Adrenal gland (tissue), 12 donors: ENCODE data around the gene UBE2Q2. TPM values are rescaled to one million over a fixed set of nuclear protein-coding genes. Genes with fewer than 3 reads are reported as not detected.

ENCODE experiments used
- DNase-seq, 7 donors: peaks; one replicate each; pipeline ENCODE4 v3.0.0-alpha.2; 2019 to 2020
- H3K27ac ChIP-seq, 5 donors: fragments of 200-600 bp; sonication (generic) in 4 of 5; 1 replicate in 3 of 5; 2 replicates in 2 of 5; pipeline versions ENCODE4 v1.5.1 to v1.8.0; 2016 to 2020; ENCODE audit warnings: mild to moderate bottlenecking in 1 of 5
- H3K27me3 ChIP-seq: fragments of 200-600 bp; 2 replicates; pipeline ENCODE4 v1.8.0; 2021
- H3K36me3 ChIP-seq, 2 donors: fragments of 200-600 bp; replicated peaks in 1 of 2; 1 replicate in 1 of 2; 2 replicates in 1 of 2; pipeline versions ENCODE4 v1.5.1 to v1.8.0; 2018 to 2022
- H3K4me1 ChIP-seq, 2 donors: fragments of 200-600 bp; replicated peaks in 1 of 2; 1 replicate in 1 of 2; 2 replicates in 1 of 2; pipeline versions ENCODE4 v1.5.1 to v1.8.0; 2018 to 2021
- H3K4me3 ChIP-seq, 4 donors: fragments of 200-600 bp; sonication (generic) in 3 of 4; one replicate each; pipeline ENCODE4 v1.5.1; 2016 to 2018
- H3K9me3 ChIP-seq, 3 donors: fragments of 200-600 bp; sonication (generic) in 1 of 3; replicated peaks in 1 of 3; 1 replicate in 2 of 3; 2 replicates in 1 of 3; pipeline versions ENCODE4 v1.5.1 to v1.8.0; 2016 to 2021
- CTCF ChIP-seq, 6 experiments: fragments of 450-650 bp in 4 of 6; fragments of 200-600 bp in 2 of 6; sonication (generic) in 1 of 6; IDR thresholded peaks; 1 replicate in 5 of 6; 2 replicates in 1 of 6; pipeline versions ENCODE4 v1.5.1 to v1.8.0; 2016 to 2021; ENCODE audit warnings: antibody characterized with exemption in 6 of 6, mild to moderate bottlenecking in 2 of 6, moderate library complexity in 1 of 6
- POLR2A ChIP-seq, 2 donors: fragments of 450-650 bp; IDR thresholded peaks; one replicate each; pipeline ENCODE4 v1.6.1; 2017; ENCODE audit warnings: antibody characterized with exemption in 2 of 2, mild to moderate bottlenecking in 2 of 2, moderate library complexity in 1 of 2
- WGBS, 4 donors: extraction: QIAGEN DNeasy Blood & Tissue Kit in 2 of 4; methylation state at CpG; one replicate each; pipeline versions ENCODE4 v1.1.5 to v1.1.7; 2013 to 2017; 5-methylcytosine and 5-hydroxymethylcytosine counted together
- intact Hi-C, 2 donors: fragments of 100-400 bp; cut with DNase I; formaldehyde crosslinking; loops; one replicate each; pipeline versions ENCODE4 v1.14.1 to v1.15.0; 2022 to 2023
- polyA plus RNA-seq, 3 donors: library from polyadenylated mRNA; stranded (reverse); fragments of 200-250 nt in 2 of 3; fragments of 350-450 nt in 1 of 3; fragmentation: Illumina TruSeq in 1 of 3; extraction: RNeasy Lipid Tissue Mini Kit (QIAGEN cat#74804) in 1 of 3; gene quantifications; one replicate each; pipeline ENCODE4 v1.2.3, GENCODE V29; 2013 to 2014
- total RNA-seq, 9 donors: library from RNA; depleted of rRNA in 4 of 9; stranded (reverse); fragments of >200 nt in 4 of 9; fragments of 120-200 nt in 1 of 9; fragmentation: NEBNext Ultra II Directional in 1 of 9; extraction: Animal tissue kit (Norgen Biotek cat#: 25700) in 1 of 9; gene quantifications; one replicate each; pipeline versions ENCODE4 v1.1.0 to v1.2.4, GENCODE V29; 2013 to 2023
- donor health status: healthy with polysubstance abuse.
- donor health status: Bipolar disorder and iron deficiency.
- donor health status: DM: yes; HTN: yes; CAD: no.
- donor health status: DM: no; HTN: no; CAD: no.
- donor health status: DM: no; HTN: no; CAD: no.
- donor health status: DM: yes; HTN: yes; CAD: no.

UBE2Q2 gene
- total and polyA plus RNA-seq, 12 donors = 18.7 to 76.7 (median 45.2) TPM

GRCh38 chr15:75823860-75824613, 19.2 kb upstream of the UBE2Q2 start:
- WGBS, 4 donors = 66 to 69% (median 67%) methylated on average over 7 of the region's 7 CpGs
- H3K4me3 ChIP-seq = no peak overlapping the region
- no peak overlapping the region for H3K27ac ChIP-seq
- H3K36me3 ChIP-seq = no peaks in the 10 kb centered on the region
- intact Hi-C loops = no loop called here
- TF ChIP-seq POLR2A (IDR thresholded peaks at IDR 0.05) (no peak), CTCF (IDR thresholded peaks at IDR 0.05) (no peak)
- no peaks in the 10 kb centered on the region for H3K27me3 ChIP-seq
- no peaks in the 10 kb centered on the region for H3K4me1 ChIP-seq
- no peaks in the 10 kb centered on the region for H3K9me3 ChIP-seq
- DNase-seq = no peak

- WGBS, 4 donors = 59 to 73% (median 65%) methylated on average over 3 of the region's 3 CpGs
- Histone ChIP-seq H3K36me3 (no peaks in the 10 kb centered on the region), H3K9me3 (no peaks in the 10 kb centered on the region), H3K4me3 (no peak overlapping the region), H3K4me1 (no peaks in the 10 kb centered on the region), H3K27ac (no peak overlapping the region), H3K27me3 (no peaks in the 10 kb centered on the region)
- intact Hi-C loops = no loop called here
- no peak for DNase-seq
- no peak for TF ChIP-seq CTCF (IDR thresholded peaks at IDR 0.05)
- TF ChIP-seq POLR2A (IDR thresholded peaks at IDR 0.05) = no peak
Observed at GRCh38 chr15:75827691-75828090, 15.6 kb upstream of the UBE2Q2 start.

- no peaks in the 10 kb centered on the region for H3K27me3 ChIP-seq
- no peak for DNase-seq
- no peaks in the 10 kb centered on the region for H3K4me1 ChIP-seq
- no peak overlapping the region for H3K27ac ChIP-seq
- no peaks in the 10 kb centered on the region for H3K36me3 ChIP-seq
- intact Hi-C loops = no loop called here
- no peaks in the 10 kb centered on the region for H3K9me3 ChIP-seq
- WGBS, 4 donors = 89 to 93% (median 91%) methylated on average over 9 of the region's 9 CpGs
- no peak overlapping the region for H3K4me3 ChIP-seq
- TF ChIP-seq POLR2A (IDR thresholded peaks at IDR 0.05) (no peak), CTCF (IDR thresholded peaks at IDR 0.05) (no peak)
Observed at GRCh38 chr15:75828429-75828828, 14.8 kb upstream of the UBE2Q2 start.

- no peaks in the 10 kb centered on the region for H3K4me1 ChIP-seq
- no peak overlapping the region for H3K27ac ChIP-seq
- no peak overlapping the region for H3K4me3 ChIP-seq
- no peak for DNase-seq
- no peaks in the 10 kb centered on the region for H3K27me3 ChIP-seq
- 80 to 95% (median 91%) methylated on average over 8 of the region's 8 CpGs for WGBS, 4 donors
- H3K9me3 ChIP-seq = no peaks in the 10 kb centered on the region
- TF ChIP-seq CTCF (IDR thresholded peaks at IDR 0.05) (no peak), POLR2A (IDR thresholded peaks at IDR 0.05) (no peak)
- intact Hi-C loops = no loop called here
- H3K36me3 ChIP-seq = no peaks in the 10 kb centered on the region
Observed at GRCh38 chr15:75830910-75831805, 12.1 kb upstream of the UBE2Q2 start.
